Thoracic aorta endothelial cell (primary cell): ENCODE data around the gene PKIG. TPM values are rescaled to one million over a fixed set of nuclear protein-coding genes. Genes with fewer than 3 reads are reported as not detected.

ENCODE experiments used
- total RNA-seq: library from RNA; depleted of rRNA; stranded (reverse); fragments of >200 nt; gene quantifications from 2 replicates; pipeline ENCODE4 v1.2.3, GENCODE V29; 2012

Gene PKIG
- total RNA-seq, result 205 and 244 TPM in 2 replicates

DNA sequence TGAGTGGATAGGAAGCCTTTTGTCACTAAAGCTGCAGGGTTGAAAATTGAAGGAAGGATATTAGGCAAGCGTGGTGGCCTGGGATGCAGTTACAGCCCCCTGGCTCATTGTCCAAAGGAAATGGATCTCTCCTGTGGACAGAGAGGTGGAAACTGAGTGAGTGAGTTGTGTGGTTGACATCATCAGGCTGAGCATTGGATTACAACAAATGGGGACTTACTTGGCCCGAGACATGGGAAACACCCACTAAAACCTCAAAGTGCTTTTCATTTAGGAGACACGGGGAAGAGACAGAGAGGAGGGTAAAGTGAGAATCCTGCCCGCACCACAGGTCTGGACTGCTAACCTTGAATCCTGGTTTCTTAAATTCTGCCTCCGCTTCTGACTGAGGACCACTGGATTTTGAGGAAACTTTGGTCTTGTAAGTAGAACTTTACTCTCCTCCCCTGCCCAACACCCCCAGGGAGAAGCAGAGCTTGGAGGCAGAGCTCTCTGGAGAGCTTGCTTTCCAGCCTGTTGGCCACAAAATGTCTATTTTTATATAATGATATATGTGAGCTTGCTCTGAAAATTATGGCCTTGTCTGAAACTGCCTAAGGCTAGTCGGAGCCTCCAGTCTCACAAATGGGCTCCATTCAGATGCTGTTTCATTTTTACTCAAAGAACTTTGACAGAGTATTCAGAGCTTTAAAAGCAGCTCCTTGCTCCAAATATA lies at the start of gene PKIG:
Gene PKIG (plus strand): TSS at position 269 of the 715 bp plus-strand sequence. CDS start 31,978 bp downstream, outside the sequence.

DNA sequence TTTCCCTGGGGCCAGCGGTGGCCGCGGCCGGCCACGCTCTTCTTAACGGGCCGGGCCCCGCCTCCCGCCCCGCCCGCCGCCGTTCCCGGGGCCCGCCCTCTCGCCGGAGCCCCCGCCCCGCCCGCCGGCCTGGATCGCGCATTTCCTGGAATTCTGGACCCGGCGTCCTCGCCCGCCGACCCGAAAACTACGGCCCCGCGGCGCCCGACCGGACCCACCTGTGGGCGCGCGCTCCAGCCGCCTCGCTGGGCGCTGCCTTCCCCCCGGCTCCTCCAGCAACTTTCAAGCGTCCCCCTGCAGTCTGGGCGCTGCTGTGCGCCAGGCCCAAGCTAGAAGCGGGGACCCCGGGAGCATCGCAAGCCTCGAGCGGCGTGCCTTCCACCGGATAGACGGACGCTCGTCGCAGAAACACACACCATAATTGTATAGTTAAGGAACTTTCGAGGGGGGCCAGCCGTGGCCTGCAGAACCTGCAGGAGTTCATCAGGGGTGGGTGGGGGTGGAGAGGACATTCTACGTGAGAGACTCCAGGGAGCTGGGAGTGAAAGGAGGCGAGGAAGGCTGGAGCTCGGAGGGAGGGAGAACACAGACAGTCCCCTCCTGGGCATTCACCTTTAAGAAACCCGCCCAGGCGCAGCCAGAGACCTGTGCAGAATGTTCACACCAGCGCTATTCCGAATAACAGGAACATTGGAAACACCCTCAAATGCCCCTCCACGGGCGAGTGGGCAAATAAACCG lies 69.5 kb downstream of the PKIG start, which contains the start of gene ADA:
Gene ADA (minus strand): TSS at position 16 of the 740 bp plus-strand sequence. CDS start 92 bp downstream, outside the sequence.

Other genes with a start within 250 kb of the PKIG start
- not detected in 2 replicates for gene R3HDML, start 245.5 kb upstream of the PKIG start, total RNA-seq
- not detected in 2 replicates for gene HNF4A, start 226.9 kb upstream of the PKIG start, total RNA-seq
- 8.1 and 8.8 TPM in 2 replicates for gene TTPAL, start 106.7 kb upstream of the PKIG start, total RNA-seq
- gene SERINC3, start 60.5 kb upstream of the PKIG start, total RNA-seq, result 91.9 and 110 TPM in 2 replicates
- gene ADA, start 69.1 kb downstream of the PKIG start, total RNA-seq, result 14.1 and 14.5 TPM in 2 replicates
- gene CCN5, start 132.8 kb downstream of the PKIG start, total RNA-seq, result 0.13 TPM in 1 of 2 replicates, not detected in the other
- gene KCNK15, start 163.3 kb downstream of the PKIG start, total RNA-seq, result 0.07 TPM in 1 of 2 replicates, not detected in the other
- not detected in 2 replicates for gene RIMS4, start 228.0 kb downstream of the PKIG start, total RNA-seq